DLD1 (cell line): Measurements from ENCODE around the gene ELMO1.

Experiments used
- in situ Hi-C: cut with HindIII; loops from 2 replicates; pipeline ENCODE4 v1.10.0; 2017; ENCODE audit warnings: low sequenced_read_pairs

The ELMO1 gene

GRCh38 chr7:36942955-36943354 is 505.7 kb downstream of the ELMO1 start:
- in situ Hi-C loops: no loop called here

GRCh38 chr7:36942541-36942940 is 506.1 kb downstream of the ELMO1 start:
- in situ Hi-C loops: no loop called here

- in situ Hi-C loops: no loop called here
Observed at GRCh38 chr7:36942025-36942424, 506.6 kb downstream of the ELMO1 start.

- in situ Hi-C loops: no loop called here
Observed at GRCh38 chr7:36941359-36941758, 507.3 kb downstream of the ELMO1 start.

- in situ Hi-C loops: no loop called here
Observed at GRCh38 chr7:36939816-36940215, 508.8 kb downstream of the ELMO1 start.

GRCh38 chr7:36937754-36938563 is 510.7 kb downstream of the ELMO1 start:
- in situ Hi-C loops: no loop called here

GRCh38 chr7:36931892-36932291 is 516.8 kb downstream of the ELMO1 start:
- in situ Hi-C loops: no loop called here

- in situ Hi-C loops: no loop called here
Observed at GRCh38 chr7:36929791-36930190, 518.9 kb downstream of the ELMO1 start.

- in situ Hi-C loops: no loop called here
Observed at GRCh38 chr7:36928718-36929117, 519.9 kb downstream of the ELMO1 start.

GRCh38 chr7:36928311-36928710 is 520.4 kb downstream of the ELMO1 start:
- in situ Hi-C loops: no loop called here

- in situ Hi-C loops: no loop called here
Observed at GRCh38 chr7:36925691-36926090, 523.0 kb downstream of the ELMO1 start.

- in situ Hi-C loops: no loop called here
Observed at GRCh38 chr7:36925207-36925606, 523.5 kb downstream of the ELMO1 start.

GRCh38 chr7:36923943-36924436 is 524.7 kb downstream of the ELMO1 start:
- in situ Hi-C loops: no loop called here

- in situ Hi-C loops: no loop called here
Observed at GRCh38 chr7:36923185-36923584, 525.5 kb downstream of the ELMO1 start.

- in situ Hi-C loops: no loop called here
Observed at GRCh38 chr7:36920433-36920832, 528.2 kb downstream of the ELMO1 start.

- in situ Hi-C loops: no loop called here
Observed at GRCh38 chr7:36919738-36920137, 528.9 kb downstream of the ELMO1 start.

GRCh38 chr7:36918591-36918990 is 530.1 kb downstream of the ELMO1 start:
- in situ Hi-C loops: no loop called here

- in situ Hi-C loops: no loop called here
Observed at GRCh38 chr7:36916619-36917018, 532.0 kb downstream of the ELMO1 start.

GRCh38 chr7:36916116-36916515 is 532.5 kb downstream of the ELMO1 start:
- in situ Hi-C loops: no loop called here

GRCh38 chr7:36911788-36912187 is 536.9 kb downstream of the ELMO1 start:
- in situ Hi-C loops: no loop called here

- in situ Hi-C loops: no loop called here
Observed at GRCh38 chr7:36910859-36911258, 537.8 kb downstream of the ELMO1 start.

- in situ Hi-C loops: no loop called here
Observed at GRCh38 chr7:36910401-36910800, 538.3 kb downstream of the ELMO1 start.
